ENCODE measurements around the gene KDM2A. TPM values are rescaled to one million over a fixed set of nuclear protein-coding genes. Genes with fewer than 3 reads are reported as not detected.

Gene KDM2A
- total RNA-seq, 1 donor from 2014 or later: 62.9 TPM

GRCh38 chr11:67280788-67281551, 161.9 kb downstream of the KDM2A start:
- no peak overlapping the region for H3K4me3 Mint-ChIP-seq (ENCODE audit: unreplicated experiment)
- H3K36me3 Mint-ChIP-seq (ENCODE audit: unreplicated experiment): peaks cover 11% of the 10 kb centered on the region
- no peak for DNase-seq (ENCODE audit: extremely low spot score, unreplicated experiment)
- no peak overlapping the region for H3K27ac Mint-ChIP-seq (ENCODE audit: unreplicated experiment)
- no peak for TF ChIP-seq CTCF (IDR thresholded peaks at IDR 0.05)
- H3K4me1 Mint-ChIP-seq (ENCODE audit: unreplicated experiment): peaks cover 20% of the 10 kb centered on the region
- no peaks in the 10 kb centered on the region for H3K9me3 Mint-ChIP-seq (ENCODE audit: unreplicated experiment)
- no peaks in the 10 kb centered on the region for H3K27me3 Mint-ChIP-seq (ENCODE audit: unreplicated experiment)

GRCh38 chr11:67281552-67282150, 162.6 kb downstream of the KDM2A start:
- no peak overlapping the region for H3K27ac Mint-ChIP-seq (ENCODE audit: unreplicated experiment)
- DNase-seq (ENCODE audit: extremely low spot score, unreplicated experiment): no peak

GRCh38 chr11:67282155-67282875, 163.3 kb downstream of the KDM2A start:
- Mint-ChIP-seq H3K27me3 (ENCODE audit: unreplicated experiment) (no peaks in the 10 kb centered on the region), H3K36me3 (ENCODE audit: unreplicated experiment) (peaks cover 11% of the 10 kb centered on the region), H3K9me3 (ENCODE audit: unreplicated experiment) (no peaks in the 10 kb centered on the region), H3K27ac (ENCODE audit: unreplicated experiment) (no peak overlapping the region), H3K4me1 (ENCODE audit: unreplicated experiment) (peaks cover 10% of the 10 kb centered on the region), H3K4me3 (ENCODE audit: unreplicated experiment) (no peak overlapping the region)
- no peak for TF ChIP-seq CTCF (IDR thresholded peaks at IDR 0.05)
- DNase-seq (ENCODE audit: extremely low spot score, unreplicated experiment): no peak

More at GRCh38 chr11:67281552-67282150, 162.6 kb downstream of the KDM2A start:
- Mint-ChIP-seq H3K36me3 (ENCODE audit: unreplicated experiment) (peaks cover 11% of the 10 kb centered on the region), H3K27me3 (ENCODE audit: unreplicated experiment) (no peaks in the 10 kb centered on the region), H3K9me3 (ENCODE audit: unreplicated experiment) (no peaks in the 10 kb centered on the region), H3K4me3 (ENCODE audit: unreplicated experiment) (no peak overlapping the region), H3K4me1 (ENCODE audit: unreplicated experiment) (peaks cover 14% of the 10 kb centered on the region)
- no peak for TF ChIP-seq CTCF (IDR thresholded peaks at IDR 0.05)

GRCh38 chr11:67282876-67283371, 163.9 kb downstream of the KDM2A start:
- no peak for TF ChIP-seq CTCF (IDR thresholded peaks at IDR 0.05)
- no peak overlapping the region for H3K27ac Mint-ChIP-seq (ENCODE audit: unreplicated experiment)
- H3K9me3 Mint-ChIP-seq (ENCODE audit: unreplicated experiment): no peaks in the 10 kb centered on the region
- peaks cover 11% of the 10 kb centered on the region for H3K36me3 Mint-ChIP-seq (ENCODE audit: unreplicated experiment)
- peaks cover 10% of the 10 kb centered on the region for H3K4me1 Mint-ChIP-seq (ENCODE audit: unreplicated experiment)
- DNase-seq (ENCODE audit: extremely low spot score, unreplicated experiment): no peak
- H3K4me3 Mint-ChIP-seq (ENCODE audit: unreplicated experiment): no peak overlapping the region
- H3K27me3 Mint-ChIP-seq (ENCODE audit: unreplicated experiment): no peaks in the 10 kb centered on the region
